Epidermal melanocyte (primary cell): ENCODE results near the gene BRAF.
"Not testable (repeated sequence)": the region's sequence is repeated elsewhere in the genome, so short reads cannot be mapped to it uniquely, and the experiment has no call there.

Experiments used
- DNase-seq: peaks from one replicate; pipeline ENCODE4 v3.0.0; 2011; ENCODE audit warnings: low spot score; ENCODE audit not compliant: insufficient read length

BRAF gene

GRCh38 chr7:140714331-140715040, 210.2 kb downstream of the BRAF start:
- no peak for DNase-seq

DNA sequence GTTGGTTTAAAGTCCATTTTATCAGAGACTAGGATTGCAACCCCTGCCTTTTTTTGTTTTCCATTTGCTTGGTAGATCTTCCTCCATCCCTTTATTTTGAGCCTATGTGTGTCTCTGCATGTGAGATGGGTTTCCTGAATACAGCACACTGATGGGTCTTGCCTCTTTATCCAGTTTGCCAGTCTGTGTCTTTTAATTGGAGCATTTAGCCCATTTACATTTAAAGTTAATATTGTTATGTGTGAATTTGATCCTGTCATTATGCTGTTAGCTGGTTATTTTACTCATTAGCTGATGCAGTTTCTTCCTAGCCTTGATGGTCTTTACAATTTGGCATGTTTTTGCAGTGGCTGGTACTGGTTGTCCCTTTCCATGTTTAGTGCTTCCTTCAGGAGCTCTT, 212.3 kb downstream of the BRAF start:
- DNase-seq, result not testable (repeated sequence)

GRCh38 chr7:140708764-140709163, 216.0 kb downstream of the BRAF start:
- DNase-seq, result not testable (repeated sequence)

- no peak for DNase-seq
These were observed 217.6 kb downstream of the BRAF start for GRCh38 chr7:140707132-140707531.

DNA sequence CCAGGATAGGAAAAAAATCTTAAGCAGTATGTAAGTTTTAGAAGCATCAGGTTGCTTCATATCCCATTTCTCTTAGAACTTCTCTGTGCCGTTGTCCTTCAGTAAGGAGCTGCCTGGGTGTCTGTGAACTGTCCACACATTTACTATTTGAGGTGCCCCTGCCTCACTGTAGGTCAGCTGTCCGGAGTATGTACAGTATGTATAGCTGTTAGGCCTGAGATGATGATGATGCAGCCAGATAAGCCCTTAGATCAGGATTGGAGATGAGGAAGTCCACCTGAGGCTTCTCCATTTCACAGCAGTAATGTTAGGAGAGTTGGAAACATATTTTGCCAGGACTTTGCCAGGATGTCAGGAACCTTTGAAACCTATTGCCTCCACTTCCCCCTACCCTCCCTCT, 220.5 kb downstream of the BRAF start:
- DNase-seq, result no peak

DNA sequence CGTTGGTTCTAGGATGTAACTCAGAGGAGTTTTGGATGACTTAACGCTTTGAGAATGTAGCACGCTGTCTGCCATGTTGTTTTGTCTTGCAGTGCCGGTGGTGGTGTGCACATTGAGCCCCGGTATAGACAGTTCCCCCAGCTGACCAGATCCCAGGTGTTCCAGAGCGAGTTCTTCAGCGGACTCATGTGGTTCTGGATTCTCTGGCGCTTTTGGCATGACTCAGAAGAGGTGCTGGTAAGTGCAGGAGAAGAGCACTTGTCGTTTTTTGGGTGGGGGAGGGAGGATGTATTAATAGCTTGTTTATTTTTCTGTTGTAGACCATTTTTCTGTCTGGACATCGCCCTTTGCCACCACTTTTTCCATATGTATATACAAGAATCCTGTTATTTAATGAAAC, 222.0 kb downstream of the BRAF start:
- no peak for DNase-seq

DNA sequence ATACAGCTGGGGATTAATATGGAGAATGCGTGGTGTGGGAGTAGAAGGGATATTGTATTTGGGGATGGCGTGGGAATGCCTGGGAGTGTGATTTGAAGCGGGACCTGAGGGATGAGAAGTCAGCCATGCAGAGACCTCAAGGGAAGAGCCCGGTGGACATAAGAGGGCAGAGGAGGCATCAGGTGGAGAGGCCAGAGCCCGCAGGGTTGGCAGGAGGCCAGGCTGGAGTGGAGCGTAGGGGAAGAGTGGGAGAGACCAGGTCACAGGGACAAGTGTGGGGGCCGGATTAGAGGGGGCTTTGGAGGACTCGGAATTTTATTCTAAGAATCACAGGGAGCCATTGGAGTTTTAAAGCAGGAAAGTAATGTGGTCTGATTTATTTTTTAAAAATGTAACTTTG, 226.3 kb downstream of the BRAF start:
- no peak for DNase-seq

DNA sequence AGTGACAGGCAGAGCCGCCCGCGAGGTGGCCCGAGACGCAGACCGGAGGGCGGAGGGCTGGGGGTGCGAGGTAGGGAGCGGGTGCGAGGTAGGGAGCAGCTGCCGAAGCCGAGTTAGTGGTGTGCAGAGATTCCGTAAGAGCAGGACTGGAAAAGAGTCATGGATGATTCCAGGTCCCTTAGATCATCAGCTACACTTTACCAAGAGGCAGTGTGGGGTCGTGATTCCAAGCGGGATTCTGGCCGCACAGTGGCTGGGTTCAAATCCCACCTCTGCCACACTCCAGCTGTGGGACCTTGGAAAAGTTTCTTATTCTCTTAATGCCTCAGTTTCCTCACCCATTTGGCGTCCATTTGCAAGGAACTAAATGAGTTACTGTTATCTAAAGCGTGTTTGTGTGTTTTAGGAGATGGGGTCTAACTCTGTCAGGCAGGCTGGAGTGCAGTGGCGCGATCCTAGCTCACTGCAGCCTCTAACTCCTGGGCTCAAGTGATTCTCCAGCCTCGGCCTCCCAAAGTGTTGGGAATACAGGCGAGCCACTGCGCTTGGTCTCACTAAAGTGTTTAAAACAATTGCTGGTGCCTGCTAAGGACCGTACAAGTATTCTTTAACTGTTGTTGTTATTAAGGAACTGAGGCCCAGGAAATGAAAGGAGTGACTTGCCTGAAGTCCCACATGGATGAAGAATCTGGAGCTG, 227.1 kb downstream of the BRAF start:
- DNase-seq, result no peak

GRCh38 chr7:140696680-140697446, 227.9 kb downstream of the BRAF start, which contains the start of gene NDUFB2:
Gene NDUFB2 (plus strand): TSS chr7:140696708. CDS start chr7:140696745, 37 bp downstream.
- peak; percentile 80 for DNase-seq

- peak; percentile 96 for DNase-seq
These were observed 228.6 kb downstream of the BRAF start for GRCh38 chr7:140696024-140696679.

DNA sequence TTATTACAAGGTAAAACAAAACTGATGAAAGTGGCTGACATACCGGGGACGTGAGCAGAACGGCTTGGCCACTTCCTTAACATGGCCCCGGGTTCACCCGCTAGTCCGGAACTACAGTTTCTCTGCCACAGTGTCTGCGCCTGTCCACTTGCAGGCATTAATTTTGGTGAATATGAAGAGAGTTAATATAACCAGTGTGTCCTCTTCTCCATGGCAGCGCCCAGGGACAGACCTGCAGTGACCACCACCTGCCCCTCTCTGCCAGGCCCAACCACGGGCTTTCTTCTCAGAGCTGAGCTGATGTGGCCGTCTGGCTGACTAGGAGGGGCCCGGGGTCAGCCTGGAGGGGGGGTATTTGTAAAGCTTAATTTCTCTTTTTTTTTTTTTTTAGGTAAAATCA, 229.3 kb downstream of the BRAF start:
- no peak for DNase-seq

DNA sequence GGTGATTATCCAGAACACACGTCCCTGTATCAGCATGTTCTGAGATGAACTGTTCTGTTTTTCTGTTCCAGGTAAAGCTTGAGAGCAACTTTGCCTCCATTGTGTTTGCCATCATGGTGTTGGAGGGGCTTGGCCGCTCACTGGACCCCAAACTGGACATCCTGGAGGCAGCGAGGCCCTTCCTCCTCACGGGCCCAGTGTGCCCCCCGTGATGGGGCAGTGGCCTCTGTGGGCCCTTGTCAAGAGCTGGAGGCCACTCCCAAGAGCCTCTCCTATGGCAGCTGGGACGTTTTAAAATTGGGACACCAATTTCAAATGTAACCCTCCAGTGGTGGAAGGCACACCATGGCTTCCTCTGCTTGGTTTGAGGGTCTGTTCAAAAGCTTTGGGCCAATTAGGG, 230.1 kb downstream of the BRAF start:
- DNase-seq, result no peak

- DNase-seq, result not testable (repeated sequence)
These were observed 230.9 kb downstream of the BRAF start for GRCh38 chr7:140693849-140694248.

GRCh38 chr7:140691376-140692045, 233.2 kb downstream of the BRAF start:
- no peak for DNase-seq

DNA sequence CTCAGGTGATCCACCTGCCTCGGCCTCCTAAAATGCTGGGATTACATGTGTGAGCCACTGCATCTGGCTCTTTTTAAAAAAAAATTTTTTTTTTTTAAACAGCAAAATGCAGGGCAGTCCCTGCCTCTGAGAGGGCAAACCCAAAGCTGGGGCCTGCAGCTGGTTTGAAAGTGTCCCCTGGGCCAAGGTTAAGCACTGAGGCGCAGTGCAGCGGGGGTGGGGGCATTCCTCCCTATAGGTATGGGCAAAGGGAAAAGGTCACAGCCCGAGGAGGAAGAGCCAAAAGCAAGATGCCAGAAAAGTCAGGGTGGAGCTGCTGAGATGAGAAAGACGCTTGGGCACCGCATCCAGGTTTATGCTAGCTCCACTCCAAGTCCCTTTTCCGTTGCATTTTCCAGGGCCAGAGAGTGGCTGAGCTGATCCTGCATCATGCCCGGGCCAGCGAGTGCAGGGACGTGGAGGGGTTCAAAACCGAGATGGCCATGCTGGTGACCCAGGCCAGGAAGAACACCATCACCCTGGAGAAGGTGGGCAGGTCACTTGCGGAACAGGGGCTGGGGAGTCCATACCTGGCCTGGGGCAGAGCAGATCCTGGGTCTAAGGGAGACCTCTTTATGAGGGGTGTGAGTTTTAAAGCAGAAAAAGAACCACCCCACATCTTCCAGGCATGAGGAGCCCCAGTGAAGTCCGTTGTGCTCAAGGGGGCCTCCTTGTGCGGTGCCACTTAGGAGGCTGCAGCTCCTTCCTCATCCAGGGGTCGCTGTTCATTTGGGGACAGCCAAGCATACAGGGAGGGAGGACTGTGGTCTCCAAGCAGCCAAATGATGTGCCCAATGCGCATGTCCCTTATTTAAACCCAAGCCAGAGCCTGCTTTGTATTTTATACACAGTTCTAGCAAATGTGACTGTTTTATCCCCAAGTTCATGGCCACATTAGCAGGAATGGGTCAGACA, 235.3 kb downstream of the BRAF start:
- DNase-seq, result no peak

GRCh38 chr7:140688341-140688740, 236.4 kb downstream of the BRAF start:
- no peak for DNase-seq

DNA sequence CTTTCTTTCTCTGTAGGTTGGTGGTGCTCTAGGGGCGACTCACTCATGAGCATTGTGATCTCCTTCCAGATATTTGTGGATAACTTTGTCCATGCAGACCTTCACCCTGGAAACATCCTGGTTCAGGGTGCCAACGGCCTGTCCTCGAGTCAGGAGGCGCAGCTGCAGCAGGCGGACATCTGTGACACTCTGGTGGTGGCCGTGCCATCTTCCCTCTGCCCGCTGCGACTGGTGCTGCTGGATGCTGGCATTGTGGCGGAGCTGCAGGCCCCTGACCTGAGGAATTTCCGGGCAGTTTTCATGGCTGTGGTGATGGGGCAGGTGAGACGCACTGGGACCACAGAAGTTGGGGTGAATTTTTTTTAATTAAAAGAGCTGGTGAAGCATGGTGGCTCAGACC, 237.8 kb downstream of the BRAF start:
- DNase-seq, result no peak

- no peak for DNase-seq
These were observed 239.2 kb downstream of the BRAF start for GRCh38 chr7:140685407-140686087.
